Ovary (tissue), 3 donors: Measurements from ENCODE around the gene ANK3.

ENCODE experiments used
- EP300 ChIP-seq: sonication (generic); formaldehyde crosslinking; IDR thresholded peaks from one replicate; pipeline ENCODE4 v1.6.1; 2017; ENCODE audit warnings: antibody characterized with exemption
- POLR2A ChIP-seq: fragments of 450-650 bp; IDR thresholded peaks from one replicate; pipeline ENCODE4 v1.6.1; 2017; ENCODE audit warnings: antibody characterized with exemption, mild to moderate bottlenecking, moderate library complexity
- TF ChIP-seq, protein P1 (sequence below), 3 donors: fragments of 450-650 bp in 2 of 3; fragments of 200-600 bp in 1 of 3; IDR thresholded peaks; one replicate each; pipeline versions ENCODE4 v1.5.1 to v1.8.0; 2016 to 2022; ENCODE audit warnings: antibody characterized with exemption in 3 of 3, mild to moderate bottlenecking in 1 of 3
- donor health status: DM: no; HTN: no; CAD: no.

DNA sequence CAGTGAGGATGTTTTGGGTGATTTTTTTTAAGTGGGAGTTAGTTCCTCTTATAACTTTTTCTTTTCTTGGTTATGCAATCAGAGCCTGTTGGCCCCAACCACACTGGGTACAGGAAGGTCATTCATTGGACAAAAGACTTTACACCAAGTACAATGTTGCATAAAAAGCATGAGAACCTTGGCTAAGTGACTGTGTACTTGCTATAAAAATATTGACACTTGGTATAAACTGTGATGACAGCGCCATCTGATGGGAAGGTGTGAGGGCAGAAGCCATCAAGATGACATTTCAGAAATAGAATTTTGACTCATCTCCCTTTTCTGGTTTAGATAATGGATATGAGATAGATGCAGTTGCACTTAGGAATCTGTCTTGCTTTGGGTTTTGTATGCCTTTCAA, 357.0 kb downstream of the ANK3 start:
- TF ChIP-seq, protein P1, sequence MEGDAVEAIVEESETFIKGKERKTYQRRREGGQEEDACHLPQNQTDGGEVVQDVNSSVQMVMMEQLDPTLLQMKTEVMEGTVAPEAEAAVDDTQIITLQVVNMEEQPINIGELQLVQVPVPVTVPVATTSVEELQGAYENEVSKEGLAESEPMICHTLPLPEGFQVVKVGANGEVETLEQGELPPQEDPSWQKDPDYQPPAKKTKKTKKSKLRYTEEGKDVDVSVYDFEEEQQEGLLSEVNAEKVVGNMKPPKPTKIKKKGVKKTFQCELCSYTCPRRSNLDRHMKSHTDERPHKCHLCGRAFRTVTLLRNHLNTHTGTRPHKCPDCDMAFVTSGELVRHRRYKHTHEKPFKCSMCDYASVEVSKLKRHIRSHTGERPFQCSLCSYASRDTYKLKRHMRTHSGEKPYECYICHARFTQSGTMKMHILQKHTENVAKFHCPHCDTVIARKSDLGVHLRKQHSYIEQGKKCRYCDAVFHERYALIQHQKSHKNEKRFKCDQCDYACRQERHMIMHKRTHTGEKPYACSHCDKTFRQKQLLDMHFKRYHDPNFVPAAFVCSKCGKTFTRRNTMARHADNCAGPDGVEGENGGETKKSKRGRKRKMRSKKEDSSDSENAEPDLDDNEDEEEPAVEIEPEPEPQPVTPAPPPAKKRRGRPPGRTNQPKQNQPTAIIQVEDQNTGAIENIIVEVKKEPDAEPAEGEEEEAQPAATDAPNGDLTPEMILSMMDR (IDR thresholded peaks at IDR 0.05) = no peak
- TF ChIP-seq POLR2A (no peak), EP300 (no peak)
